Fibroblast of peridontal ligament (primary cell): Measurements from ENCODE around the gene ADGRG7.
"Not testable (repeated sequence)": the region's sequence is repeated elsewhere in the genome, so short reads cannot be mapped to it uniquely, and the experiment has no call there.

Experiments used
- DNase-seq: peaks from one replicate; pipeline ENCODE4 v3.0.0-alpha.2; 2010; ENCODE audit errors: extremely low read depth

The ADGRG7 gene

GRCh38 chr3:100609305-100609704 lies at the start of gene ADGRG7:
TSS of gene ADGRG7 (plus strand) at chr3:100609601. CDS start at chr3:100609857, 256 bp downstream.
- DNase-seq: no peak

GRCh38 chr3:100560426-100560825 lies 49.0 kb upstream of the ADGRG7 start:
- no peak for DNase-seq

GRCh38 chr3:100561459-100562158 lies 47.8 kb upstream of the ADGRG7 start:
- peak; percentile 91 for DNase-seq

- no peak for DNase-seq
These were observed 47.1 kb upstream of the ADGRG7 start for GRCh38 chr3:100562224-100562857.

GRCh38 chr3:100563228-100563627 lies 46.2 kb upstream of the ADGRG7 start:
- no peak for DNase-seq

- DNase-seq: no peak
These were observed 45.7 kb upstream of the ADGRG7 start for GRCh38 chr3:100563652-100564211.

- DNase-seq: peak; percentile 54
These were observed 38.6 kb upstream of the ADGRG7 start for GRCh38 chr3:100570811-100571210.

GRCh38 chr3:100574536-100574935 lies 34.9 kb upstream of the ADGRG7 start:
- DNase-seq: no peak

GRCh38 chr3:100575704-100576103 lies 33.7 kb upstream of the ADGRG7 start:
- DNase-seq: no peak

GRCh38 chr3:100577382-100578008 lies 31.9 kb upstream of the ADGRG7 start:
- no peak for DNase-seq

GRCh38 chr3:100578646-100579045 lies 30.8 kb upstream of the ADGRG7 start:
- DNase-seq: no peak

- DNase-seq: no peak
These were observed 29.3 kb upstream of the ADGRG7 start for GRCh38 chr3:100580147-100580546.

GRCh38 chr3:100581650-100582049 lies 27.8 kb upstream of the ADGRG7 start:
- no peak for DNase-seq

- not testable (repeated sequence) for DNase-seq
These were observed 27.2 kb upstream of the ADGRG7 start for GRCh38 chr3:100582157-100582556.

GRCh38 chr3:100584101-100584660 lies 25.2 kb upstream of the ADGRG7 start:
- DNase-seq: no peak

GRCh38 chr3:100586832-100587231 lies 22.6 kb upstream of the ADGRG7 start:
- no peak for DNase-seq

- DNase-seq: no peak
These were observed 21.1 kb upstream of the ADGRG7 start for GRCh38 chr3:100588251-100588650.

- DNase-seq: peak; percentile 88
These were observed 19.1 kb upstream of the ADGRG7 start for GRCh38 chr3:100590114-100590839.

GRCh38 chr3:100590840-100591147 lies 18.6 kb upstream of the ADGRG7 start:
- no peak for DNase-seq

- no peak for DNase-seq
These were observed 18.0 kb upstream of the ADGRG7 start for GRCh38 chr3:100591411-100591810.

GRCh38 chr3:100600181-100601042 lies 9.0 kb upstream of the ADGRG7 start:
- DNase-seq: no peak
